OCI-LY3 (cell line): ENCODE measurements around the gene VPS26A.

Source experiments
- H2AFZ ChIP-seq: fragments of 200-600, 300-600 bp; shearing (Covaris generic); 2 replicates; pipeline ENCODE4 v1.6.0; 2014; ENCODE audit warnings: antibody characterized with exemption, low read depth, low read length
- H3K27ac ChIP-seq: fragments of 200-600, 300-600 bp; sonication (generic); 2 replicates; pipeline ENCODE4 v1.5.1; 2014; ENCODE audit warnings: mild to moderate bottlenecking, low read length, moderate library complexity, mixed read lengths
- H3K27me3 ChIP-seq: fragments of 200-600, 300-600 bp; sonication (generic); 2 replicates; pipeline ENCODE4 v1.6.1; 2014; ENCODE audit warnings: low read depth, low read length, mixed read lengths
- H3K36me3 ChIP-seq: fragments of 200-600, 300-600 bp; sonication (generic); replicated peaks from 2 replicates; pipeline ENCODE3; 2014; ENCODE audit warnings: low read depth, low read length, mixed read lengths
- H3K4me1 ChIP-seq: fragments of 300-600, 200-600 bp; sonication (generic); 2 replicates; pipeline ENCODE4 v1.6.1; 2014; ENCODE audit warnings: low read length, mixed read lengths
- H3K4me2 ChIP-seq: fragments of 200-600, 300-600 bp; sonication (generic); 2 replicates; pipeline ENCODE4 v1.6.1; 2014; ENCODE audit warnings: low read length, mixed read lengths
- H3K4me3 ChIP-seq: fragments of 300-600, 200-600 bp; sonication (generic); 2 replicates; pipeline ENCODE4 v1.5.1; 2014; ENCODE audit warnings: antibody characterized with exemption, mild to moderate bottlenecking, low read length, moderate library complexity
- H3K79me2 ChIP-seq: fragments of 300-600, 200-600 bp; shearing (Covaris generic); 2 replicates; pipeline ENCODE4 v1.6.1; 2014; ENCODE audit warnings: mild to moderate bottlenecking, low read length, mixed read lengths
- H3K9ac ChIP-seq: fragments of 300-600, 200-600 bp; shearing (Covaris generic); 2 replicates; pipeline ENCODE4 v1.6.0; 2014; ENCODE audit warnings: mild to moderate bottlenecking, low read length, moderate library complexity
- H3K9me3 ChIP-seq: fragments of 200-600, 300-600 bp; shearing (Covaris generic); 2 replicates; pipeline ENCODE4 v1.6.1; 2014; ENCODE audit warnings: low read length, mixed read lengths; ENCODE audit not compliant: insufficient read depth
- H4K20me1 ChIP-seq: fragments of 200-600, 300-600 bp; sonication (generic); 2 replicates; pipeline ENCODE4 v1.6.1; 2016; ENCODE audit warnings: low read length, mixed read lengths; ENCODE audit not compliant: insufficient read depth
- EZH2phosphoT487 ChIP-seq: fragments of 200-600 bp; shearing (Covaris generic); IDR thresholded peaks from 2 replicates; pipeline ENCODE4 v1.6.1; 2018; ENCODE audit warnings: antibody characterized with exemption, mixed run types, low read depth
- TF ChIP-seq, protein P1 (sequence below): fragments of 200-600, 300-600 bp; sonication (generic); IDR thresholded peaks from 2 replicates; pipeline ENCODE4 v1.5.1; 2014; ENCODE audit warnings: antibody characterized with exemption, low read length, low read depth

VPS26A gene

GRCh38 chr10:69123747-69124562, at the start of gene VPS26A:
TSS of gene VPS26A (plus strand) at chr10:69124178. CDS start at chr10:69124278, 100 bp downstream.
- TF ChIP-seq, protein P1, sequence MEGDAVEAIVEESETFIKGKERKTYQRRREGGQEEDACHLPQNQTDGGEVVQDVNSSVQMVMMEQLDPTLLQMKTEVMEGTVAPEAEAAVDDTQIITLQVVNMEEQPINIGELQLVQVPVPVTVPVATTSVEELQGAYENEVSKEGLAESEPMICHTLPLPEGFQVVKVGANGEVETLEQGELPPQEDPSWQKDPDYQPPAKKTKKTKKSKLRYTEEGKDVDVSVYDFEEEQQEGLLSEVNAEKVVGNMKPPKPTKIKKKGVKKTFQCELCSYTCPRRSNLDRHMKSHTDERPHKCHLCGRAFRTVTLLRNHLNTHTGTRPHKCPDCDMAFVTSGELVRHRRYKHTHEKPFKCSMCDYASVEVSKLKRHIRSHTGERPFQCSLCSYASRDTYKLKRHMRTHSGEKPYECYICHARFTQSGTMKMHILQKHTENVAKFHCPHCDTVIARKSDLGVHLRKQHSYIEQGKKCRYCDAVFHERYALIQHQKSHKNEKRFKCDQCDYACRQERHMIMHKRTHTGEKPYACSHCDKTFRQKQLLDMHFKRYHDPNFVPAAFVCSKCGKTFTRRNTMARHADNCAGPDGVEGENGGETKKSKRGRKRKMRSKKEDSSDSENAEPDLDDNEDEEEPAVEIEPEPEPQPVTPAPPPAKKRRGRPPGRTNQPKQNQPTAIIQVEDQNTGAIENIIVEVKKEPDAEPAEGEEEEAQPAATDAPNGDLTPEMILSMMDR: peak; percentile 56; the same call in 1 of the 2 replicates
- TF ChIP-seq EZH2phosphoT487: no peak
- H3K9me3 ChIP-seq: no peaks in the 10 kb centered on the region
- peak within 1 kb of the TSS; percentile 93 for H2AFZ ChIP-seq
- peak within 1 kb of the TSS; percentile 92 for H3K9ac ChIP-seq
- H3K27ac ChIP-seq: peak within 1 kb of the TSS; percentile 68
- peak within 1 kb of the TSS; percentile 98 for H3K4me2 ChIP-seq
- peaks cover 9% of the 10 kb centered on the region for H3K4me1 ChIP-seq
- peaks cover 21% of the 10 kb centered on the region for H3K79me2 ChIP-seq
- no peaks in the 10 kb centered on the region for H4K20me1 ChIP-seq
- no peaks in the 10 kb centered on the region for H3K27me3 ChIP-seq
- H3K36me3 ChIP-seq: no peaks in the 10 kb centered on the region
- peak within 1 kb of the TSS; percentile 98 for H3K4me3 ChIP-seq

- no peaks in the 10 kb centered on the region for H3K36me3 ChIP-seq
- no peaks in the 10 kb centered on the region for H3K9me3 ChIP-seq
- no peak overlapping the region for H3K4me2 ChIP-seq
- H4K20me1 ChIP-seq: no peaks in the 10 kb centered on the region
- H3K79me2 ChIP-seq: no peaks in the 10 kb centered on the region
- TF ChIP-seq, protein P1: no peak
- TF ChIP-seq EZH2phosphoT487: no peak
- H3K4me1 ChIP-seq: 0 out of 2 replicates have a peak, but pooled peaks cover 4% of the 10 kb centered on the region
- H3K27me3 ChIP-seq: no peaks in the 10 kb centered on the region
- H3K4me3 ChIP-seq: no peak overlapping the region
- no peak overlapping the region for H3K9ac ChIP-seq
- no peak overlapping the region for H2AFZ ChIP-seq
- H3K27ac ChIP-seq: no peak overlapping the region
These were observed 49.4 kb upstream of the VPS26A start for GRCh38 chr10:69074532-69074931.

- H3K79me2 ChIP-seq: no peaks in the 10 kb centered on the region
- H3K27ac ChIP-seq: no peak overlapping the region
- TF ChIP-seq, protein P1: no peak
- no peak for TF ChIP-seq EZH2phosphoT487
- H3K36me3 ChIP-seq: no peaks in the 10 kb centered on the region
- no peaks in the 10 kb centered on the region for H3K9me3 ChIP-seq
- no peak overlapping the region for H3K4me3 ChIP-seq
- no peaks in the 10 kb centered on the region for H4K20me1 ChIP-seq
- no peak overlapping the region for H3K4me2 ChIP-seq
- no peak overlapping the region for H3K9ac ChIP-seq
- 0 out of 2 replicates have a peak, but pooled peaks cover 4% of the 10 kb centered on the region for H3K4me1 ChIP-seq
- no peak overlapping the region for H2AFZ ChIP-seq
- no peaks in the 10 kb centered on the region for H3K27me3 ChIP-seq
These were observed 48.5 kb upstream of the VPS26A start for GRCh38 chr10:69075431-69075830.

GRCh38 chr10:69078311-69078710, 45.7 kb upstream of the VPS26A start:
- H3K4me3 ChIP-seq: no peak overlapping the region
- 0 out of 2 replicates have a peak, but pooled peaks cover under 1% of the 10 kb centered on the region for H3K4me1 ChIP-seq
- H2AFZ ChIP-seq: no peak overlapping the region
- H3K36me3 ChIP-seq: no peaks in the 10 kb centered on the region
- H3K27me3 ChIP-seq: no peaks in the 10 kb centered on the region
- H3K9ac ChIP-seq: no peak overlapping the region
- no peaks in the 10 kb centered on the region for H3K9me3 ChIP-seq
- no peak overlapping the region for H3K27ac ChIP-seq
- no peaks in the 10 kb centered on the region for H4K20me1 ChIP-seq
- H3K4me2 ChIP-seq: no peak overlapping the region
- no peaks in the 10 kb centered on the region for H3K79me2 ChIP-seq
- TF ChIP-seq, protein P1: no peak
- TF ChIP-seq EZH2phosphoT487: no peak
